WTC11 (cell line): Measurements from ENCODE around the gene IRF7.

ENCODE experiments used
- CBFB ChIP-seq: sonication (generic); formaldehyde crosslinking; IDR thresholded peaks from 2 replicates; pipeline ENCODE4 v1.8.1; 2022; ENCODE audit warnings: mild to moderate bottlenecking, low read depth, missing genetic modification reagents
- CDX4 ChIP-seq: fragments of 250-450 bp; sonication (Bioruptor Pico); IDR thresholded peaks from 2 replicates; pipeline ENCODE4 v1.9.0; 2021; ENCODE audit warnings: moderate library complexity, mild to moderate bottlenecking, inconsistent platforms, borderline replicate concordance
- CTCF ChIP-seq: fragments of 200-600 bp; IDR thresholded peaks from 2 replicates; pipeline ENCODE4 v1.8.0; 2022; ENCODE audit warnings: antibody characterized with exemption
- ETV6 ChIP-seq: sonication (generic); formaldehyde crosslinking; IDR thresholded peaks from 2 replicates; pipeline ENCODE4 v1.8.1; 2022; ENCODE audit warnings: mild to moderate bottlenecking, missing genetic modification reagents
- GTF2I ChIP-seq: fragments of 250-450 bp; sonication (Bioruptor Pico); conservative IDR thresholded peaks from 2 replicates; pipeline ENCODE4 v1.4.0; 2021; ENCODE audit warnings: mild to moderate bottlenecking
- HMGXB4 ChIP-seq: sonication (generic); formaldehyde crosslinking; IDR thresholded peaks from 2 replicates; pipeline ENCODE4 v1.8.1; 2023; ENCODE audit warnings: mild to moderate bottlenecking, moderate library complexity, missing genetic modification reagents
- NR1H2 ChIP-seq: sonication (generic); formaldehyde crosslinking; IDR thresholded peaks from 2 replicates; pipeline ENCODE4 v1.9.0; 2021; ENCODE audit warnings: mild to moderate bottlenecking, moderate library complexity, missing genetic modification reagents
- SP1 ChIP-seq: sonication (generic); formaldehyde crosslinking; conservative IDR thresholded peaks from 2 replicates; pipeline ENCODE4 v1.8.1; 2022; ENCODE audit warnings: missing genetic modification reagents
- TCF7 ChIP-seq: sonication (generic); formaldehyde crosslinking; IDR thresholded peaks from 2 replicates; pipeline ENCODE4 v1.8.0; 2022; ENCODE audit warnings: mild to moderate bottlenecking, low read depth, missing genetic modification reagents, moderate library complexity
- ZMAT4 ChIP-seq: fragments of 250-450 bp; sonication (Bioruptor Pico); IDR thresholded peaks from 2 replicates; pipeline ENCODE4 v1.9.0; 2021; ENCODE audit warnings: mild to moderate bottlenecking
- ZNF121 ChIP-seq: sonication (generic); formaldehyde crosslinking; IDR thresholded peaks from 2 replicates; pipeline ENCODE4 v1.8.0; 2023; ENCODE audit warnings: missing genetic modification reagents
- ZNF263 ChIP-seq: sonication (generic); formaldehyde crosslinking; IDR thresholded peaks from 2 replicates; pipeline ENCODE4 v1.8.1; 2022; ENCODE audit warnings: low read depth, mild to moderate bottlenecking, moderate library complexity, missing genetic modification reagents

GRCh38 chr11:623349-623869 lies 7.7 kb upstream of the IRF7 start:
- no peak for TF ChIP-seq SP1
- TF ChIP-seq CTCF, result no peak
- TF ChIP-seq ETV6, result no peak
- TF ChIP-seq GTF2I, result no peak
- TF ChIP-seq CBFB (CRISPR knock-in tag), result no peak
- TF ChIP-seq NR1H2 (CRISPR knock-in tag), result no peak
- TF ChIP-seq HMGXB4 (CRISPR knock-in tag), result no peak
- no peak for TF ChIP-seq TCF7 (CRISPR knock-in tag)
- TF ChIP-seq ZNF263 (CRISPR knock-in tag), result no peak
- TF ChIP-seq CDX4 (CRISPR knock-in tag), result no peak
- no peak for TF ChIP-seq ZNF121 (CRISPR knock-in tag)
- no peak for TF ChIP-seq ZMAT4 (CRISPR knock-in tag)
